ENCODE measurements around the gene KDM4B.
"Not testable (repeated sequence)": the region's sequence is repeated elsewhere in the genome, so short reads cannot be mapped to it uniquely, and the experiment has no call there.

KDM4B gene

DNA sequence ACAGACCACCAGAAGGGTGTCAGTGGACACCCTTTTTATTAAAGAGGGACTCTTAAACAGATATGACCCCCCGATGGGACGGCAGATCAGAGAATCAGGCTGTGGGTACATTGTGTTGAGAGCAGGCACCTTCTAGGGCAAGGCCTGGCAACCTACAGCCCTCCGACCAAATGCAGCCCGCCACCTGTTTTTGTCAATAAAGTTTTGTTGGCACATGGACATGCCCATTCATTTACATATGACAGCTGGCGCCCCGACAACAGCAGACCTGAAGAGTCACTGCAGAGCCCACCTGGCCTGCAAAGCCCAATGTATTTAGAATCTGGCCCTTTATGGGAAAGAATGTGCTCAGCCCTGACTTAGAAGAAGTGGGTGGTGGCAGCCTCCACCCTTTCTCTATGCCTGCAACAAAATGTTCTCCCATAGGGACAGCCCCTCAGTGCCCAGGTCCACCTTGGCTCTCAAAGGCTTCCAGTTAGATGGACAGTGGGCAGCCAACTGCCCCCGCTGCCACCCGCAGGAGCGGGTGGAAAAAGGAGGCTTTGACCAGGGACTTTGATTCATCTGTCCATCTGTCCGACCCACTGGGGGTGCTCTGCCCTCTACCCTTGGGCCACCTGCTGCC lies 186.8 kb downstream of the KDM4B start:
- TF ChIP-seq, protein P1, sequence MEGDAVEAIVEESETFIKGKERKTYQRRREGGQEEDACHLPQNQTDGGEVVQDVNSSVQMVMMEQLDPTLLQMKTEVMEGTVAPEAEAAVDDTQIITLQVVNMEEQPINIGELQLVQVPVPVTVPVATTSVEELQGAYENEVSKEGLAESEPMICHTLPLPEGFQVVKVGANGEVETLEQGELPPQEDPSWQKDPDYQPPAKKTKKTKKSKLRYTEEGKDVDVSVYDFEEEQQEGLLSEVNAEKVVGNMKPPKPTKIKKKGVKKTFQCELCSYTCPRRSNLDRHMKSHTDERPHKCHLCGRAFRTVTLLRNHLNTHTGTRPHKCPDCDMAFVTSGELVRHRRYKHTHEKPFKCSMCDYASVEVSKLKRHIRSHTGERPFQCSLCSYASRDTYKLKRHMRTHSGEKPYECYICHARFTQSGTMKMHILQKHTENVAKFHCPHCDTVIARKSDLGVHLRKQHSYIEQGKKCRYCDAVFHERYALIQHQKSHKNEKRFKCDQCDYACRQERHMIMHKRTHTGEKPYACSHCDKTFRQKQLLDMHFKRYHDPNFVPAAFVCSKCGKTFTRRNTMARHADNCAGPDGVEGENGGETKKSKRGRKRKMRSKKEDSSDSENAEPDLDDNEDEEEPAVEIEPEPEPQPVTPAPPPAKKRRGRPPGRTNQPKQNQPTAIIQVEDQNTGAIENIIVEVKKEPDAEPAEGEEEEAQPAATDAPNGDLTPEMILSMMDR (IDR thresholded peaks at IDR 0.05; ENCODE audit: low read depth, low read length, poor library complexity, severe bottlenecking): no peak
- TF ChIP-seq EZH2phosphoT487 (IDR thresholded peaks at IDR 0.05; ENCODE audit: borderline replicate concordance, low read length): no peak
- Histone ChIP-seq H4K20me1 (ENCODE audit: control insufficient read depth, insufficient read depth, low read depth, low read length) (no peaks in the 10 kb centered on the region; the same call in 1 of the 2 replicates), H3K79me2 (ENCODE audit: control insufficient read depth, low read length) (no peaks in the 10 kb centered on the region), H3F3A (ENCODE audit: control insufficient read depth, insufficient read depth) (no peaks in the 10 kb centered on the region), H3K36me3 (ENCODE audit: control insufficient read depth, low read length) (no peaks in the 10 kb centered on the region), H3K4me1 (ENCODE audit: control insufficient read depth, low read length) (no peaks in the 10 kb centered on the region), H3K9me3 (ENCODE audit: control insufficient read depth, insufficient read depth, low read length) (no peaks in the 10 kb centered on the region; the same call in 1 of the 2 replicates), H3K27ac (ENCODE audit: low read depth, low read length) (no peak overlapping the region), H3K27me3 (ENCODE audit: control insufficient read depth, low read length) (no peaks in the 10 kb centered on the region), H3K4me2 (ENCODE audit: low read length) (no peak overlapping the region), H3K9me2 (replicated peaks; ENCODE audit: control insufficient read depth, low read length) (no peaks in the 10 kb centered on the region), H3K4me3 (ENCODE audit: low read length) (no peak overlapping the region)

DNA sequence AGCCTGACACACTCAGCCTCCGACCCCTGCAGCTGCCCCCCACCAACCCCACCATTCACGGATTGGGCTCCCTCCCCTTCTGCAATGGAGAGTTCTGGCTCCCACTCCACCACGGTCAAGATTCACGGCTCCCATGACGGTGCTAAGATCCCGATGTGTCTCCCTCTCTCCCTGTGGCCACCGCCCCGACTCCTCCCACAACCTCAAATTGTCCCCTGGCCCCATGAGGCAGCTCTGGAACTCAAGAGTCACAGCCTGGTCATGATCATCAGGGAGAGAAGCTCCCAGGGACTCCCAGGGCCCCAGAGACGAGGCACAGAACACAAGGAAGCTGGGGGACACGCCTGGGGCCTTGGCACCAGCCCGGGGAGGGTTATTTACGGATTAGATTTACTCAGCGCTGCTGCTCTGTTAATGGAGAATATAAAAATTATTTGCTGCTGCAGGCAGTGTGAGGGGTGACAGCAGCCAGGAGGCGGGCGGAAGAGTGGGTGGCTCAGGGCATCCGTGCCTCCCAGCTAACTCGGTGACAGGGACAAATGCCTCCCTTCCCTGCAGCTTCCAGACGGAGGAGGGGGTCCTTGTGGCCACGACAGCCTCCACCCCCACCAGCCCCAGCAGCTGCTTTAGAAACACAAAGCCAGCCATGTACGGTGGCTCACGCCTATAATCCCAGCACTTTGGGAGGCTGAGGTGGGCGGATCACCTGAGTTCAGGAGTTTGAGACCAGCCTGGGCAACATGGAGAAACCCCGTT lies 187.5 kb downstream of the KDM4B start:
- Histone ChIP-seq H3K4me2 (ENCODE audit: low read length) (no peak overlapping the region), H3K36me3 (ENCODE audit: control insufficient read depth, low read length) (no peaks in the 10 kb centered on the region), H3K27ac (ENCODE audit: low read depth, low read length) (no peak overlapping the region), H3K4me3 (ENCODE audit: low read length) (no peak overlapping the region), H3K27me3 (ENCODE audit: control insufficient read depth, low read length) (no peaks in the 10 kb centered on the region), H4K20me1 (ENCODE audit: control insufficient read depth, insufficient read depth, low read depth, low read length) (no peaks in the 10 kb centered on the region; the same call in 1 of the 2 replicates), H3K9me3 (ENCODE audit: control insufficient read depth, insufficient read depth, low read length) (no peaks in the 10 kb centered on the region; the same call in 1 of the 2 replicates), H3K4me1 (ENCODE audit: control insufficient read depth, low read length) (no peaks in the 10 kb centered on the region), H3K9me2 (replicated peaks; ENCODE audit: control insufficient read depth, low read length) (no peaks in the 10 kb centered on the region), H3F3A (ENCODE audit: control insufficient read depth, insufficient read depth) (no peaks in the 10 kb centered on the region), H3K79me2 (ENCODE audit: control insufficient read depth, low read length) (no peaks in the 10 kb centered on the region)
- TF ChIP-seq EZH2phosphoT487 (IDR thresholded peaks at IDR 0.05; ENCODE audit: borderline replicate concordance, low read length): no peak
- TF ChIP-seq, protein P1 (IDR thresholded peaks at IDR 0.05; ENCODE audit: low read depth, low read length, poor library complexity, severe bottlenecking): no peak

DNA sequence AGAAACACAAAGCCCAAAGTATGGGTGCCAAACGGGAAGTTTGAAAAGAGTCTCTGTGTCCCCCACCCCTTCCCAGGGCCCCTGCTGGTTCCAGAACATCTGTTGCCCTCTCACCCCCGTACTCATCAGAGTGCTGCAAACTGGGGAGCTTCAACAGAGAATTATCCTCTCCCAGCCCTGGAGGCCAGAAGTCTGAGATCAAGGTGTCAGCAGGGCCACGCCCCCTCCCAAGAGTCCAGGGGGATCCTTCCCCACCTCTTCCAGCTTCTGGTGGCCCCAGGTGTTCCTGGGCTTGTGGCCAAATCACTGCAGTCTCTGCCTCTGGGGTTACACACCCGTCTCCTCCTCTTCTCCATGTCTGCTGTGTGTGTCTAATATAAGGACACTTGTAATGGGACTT lies 188.3 kb downstream of the KDM4B start:
- TF ChIP-seq, protein P1 (IDR thresholded peaks at IDR 0.05; ENCODE audit: low read depth, low read length, poor library complexity, severe bottlenecking): no peak
- no peak for TF ChIP-seq EZH2phosphoT487 (IDR thresholded peaks at IDR 0.05; ENCODE audit: borderline replicate concordance, low read length)
- Histone ChIP-seq H4K20me1 (ENCODE audit: control insufficient read depth, insufficient read depth, low read depth, low read length) (no peaks in the 10 kb centered on the region; the same call in 1 of the 2 replicates), H3K9me3 (ENCODE audit: control insufficient read depth, insufficient read depth, low read length) (no peaks in the 10 kb centered on the region; the same call in 1 of the 2 replicates), H3K9me2 (replicated peaks; ENCODE audit: control insufficient read depth, low read length) (no peaks in the 10 kb centered on the region), H3K4me1 (ENCODE audit: control insufficient read depth, low read length) (no peaks in the 10 kb centered on the region), H3K4me2 (ENCODE audit: low read length) (no peak overlapping the region), H3K27ac (ENCODE audit: low read depth, low read length) (no peak overlapping the region), H3K79me2 (ENCODE audit: control insufficient read depth, low read length) (no peaks in the 10 kb centered on the region), H3F3A (ENCODE audit: control insufficient read depth, insufficient read depth) (no peaks in the 10 kb centered on the region), H3K27me3 (ENCODE audit: control insufficient read depth, low read length) (no peaks in the 10 kb centered on the region), H3K4me3 (ENCODE audit: low read length) (no peak overlapping the region), H3K36me3 (ENCODE audit: control insufficient read depth, low read length) (no peaks in the 10 kb centered on the region)

DNA sequence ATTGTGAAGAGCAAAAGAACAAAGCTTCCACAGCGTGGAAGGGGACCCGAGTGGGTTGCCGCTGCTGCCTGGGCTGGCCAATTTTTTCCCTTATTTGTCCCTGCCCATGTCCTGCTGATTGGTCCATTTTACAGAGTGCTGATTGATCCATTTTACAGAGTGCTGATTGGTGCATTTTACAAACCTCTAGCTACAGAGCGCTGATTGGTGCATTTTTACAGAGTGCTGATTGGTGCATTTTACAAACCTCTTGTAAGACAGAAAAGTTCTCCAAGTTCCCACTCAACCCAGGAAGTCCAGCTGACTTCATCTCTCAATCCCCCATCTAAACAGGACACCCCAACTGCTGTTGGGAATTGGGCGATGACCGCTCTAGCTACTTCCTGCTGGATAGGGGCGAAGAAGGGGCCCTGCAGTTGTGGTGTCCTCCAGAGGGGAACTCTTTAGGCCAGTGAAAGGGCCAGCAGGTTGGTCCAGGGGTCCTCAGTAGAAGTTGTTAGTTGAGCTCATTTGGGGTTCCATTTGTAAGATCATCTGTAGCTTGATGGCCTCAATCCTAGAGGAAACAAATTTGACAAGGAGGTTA lies 189.7 kb downstream of the KDM4B start:
- H3K27me3 ChIP-seq (ENCODE audit: control insufficient read depth, low read length); H3K27ac ChIP-seq (ENCODE audit: low read depth, low read length); H4K20me1 ChIP-seq (ENCODE audit: control insufficient read depth, insufficient read depth, low read depth, low read length); H3K9me2 ChIP-seq (replicated peaks; ENCODE audit: control insufficient read depth, low read length); H3K79me2 ChIP-seq (ENCODE audit: control insufficient read depth, low read length); H3K4me1 ChIP-seq (ENCODE audit: control insufficient read depth, low read length); H3K36me3 ChIP-seq (ENCODE audit: control insufficient read depth, low read length); H3F3A ChIP-seq (ENCODE audit: control insufficient read depth, insufficient read depth); H3K4me2 ChIP-seq (ENCODE audit: low read length); H3K4me3 ChIP-seq (ENCODE audit: low read length); H3K9me3 ChIP-seq (ENCODE audit: control insufficient read depth, insufficient read depth, low read length): not testable (repeated sequence)

DNA sequence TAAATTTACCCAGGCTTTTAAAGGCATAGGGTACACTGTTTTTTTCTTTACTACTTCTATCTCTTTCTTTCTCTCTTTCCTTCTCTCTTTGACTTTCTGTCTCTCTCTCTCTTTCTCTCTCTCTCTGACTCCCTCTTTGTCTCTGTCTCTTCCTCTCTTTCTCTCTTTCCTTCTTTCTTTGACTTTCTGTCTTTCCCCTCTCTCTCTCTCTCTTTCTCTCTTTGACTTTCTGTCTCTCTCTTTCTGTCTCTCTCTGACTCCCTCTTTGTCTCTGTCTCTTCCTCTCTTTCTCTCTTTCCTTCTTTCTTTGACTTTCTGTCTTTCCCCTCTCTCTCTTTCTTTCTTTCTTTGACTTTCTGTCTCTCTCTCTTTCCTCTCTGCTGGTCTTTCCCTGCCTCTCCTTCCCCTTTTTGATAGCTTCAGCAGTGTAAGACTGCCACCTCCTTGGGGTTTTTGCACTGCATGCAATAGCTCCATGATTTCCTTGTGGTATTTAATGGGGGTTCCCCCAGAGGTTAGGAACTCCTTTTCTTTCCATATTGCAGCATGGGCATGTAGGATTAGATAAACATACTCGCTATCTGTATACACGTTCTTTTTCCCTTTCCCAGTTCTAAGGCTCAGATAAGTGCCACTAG lies 191.4 kb downstream of the KDM4B start:
- not testable (repeated sequence) for H3K27ac ChIP-seq (ENCODE audit: low read depth, low read length); H3F3A ChIP-seq (ENCODE audit: control insufficient read depth, insufficient read depth); H3K9me3 ChIP-seq (ENCODE audit: control insufficient read depth, insufficient read depth, low read length); H3K4me3 ChIP-seq (ENCODE audit: low read length); H3K4me2 ChIP-seq (ENCODE audit: low read length); H3K27me3 ChIP-seq (ENCODE audit: control insufficient read depth, low read length); H4K20me1 ChIP-seq (ENCODE audit: control insufficient read depth, insufficient read depth, low read depth, low read length); H3K36me3 ChIP-seq (ENCODE audit: control insufficient read depth, low read length); H3K9me2 ChIP-seq (replicated peaks; ENCODE audit: control insufficient read depth, low read length); H3K79me2 ChIP-seq (ENCODE audit: control insufficient read depth, low read length); H3K4me1 ChIP-seq (ENCODE audit: control insufficient read depth, low read length)
